GM19395 (cell line): ENCODE data around the gene PRSS2.
"Not testable (repeated sequence)": the region's sequence is repeated elsewhere in the genome, so short reads cannot be mapped to it uniquely, and the experiment has no call there.

Experiments used
- ATAC-seq: cut with Tn5 transposase; IDR thresholded peaks from one replicate; pipeline ENCODE4 v1.9.1; 2021; ENCODE audit warnings: mild to moderate bottlenecking, moderate library complexity; ENCODE audit not compliant: unreplicated experiment

PRSS2 gene

GRCh38 chr7:142770661-142771352 lies at the start of gene PRSS2:
Gene PRSS2 (plus strand): TSS chr7:142770970. CDS start chr7:142770983, 13 bp downstream.
- ATAC-seq = peak; percentile 32

- ATAC-seq = no peak
Observed at GRCh38 chr7:142720986-142721385, 49.8 kb upstream of the PRSS2 start.

GRCh38 chr7:142722248-142722794 lies 48.4 kb upstream of the PRSS2 start:
- ATAC-seq = no peak

GRCh38 chr7:142733271-142733670 lies 37.5 kb upstream of the PRSS2 start:
- ATAC-seq = peak; percentile 88

- ATAC-seq = peak; percentile 99
Observed at GRCh38 chr7:142739923-142740492, 30.8 kb upstream of the PRSS2 start.

- no peak for ATAC-seq
Observed at GRCh38 chr7:142740786-142741185, 30.0 kb upstream of the PRSS2 start.

- ATAC-seq = not testable (repeated sequence)
Observed at GRCh38 chr7:142741932-142742331, 28.8 kb upstream of the PRSS2 start.

- no peak for ATAC-seq
Observed at GRCh38 chr7:142745091-142745635, 25.6 kb upstream of the PRSS2 start.

GRCh38 chr7:142745745-142746144 lies 25.0 kb upstream of the PRSS2 start:
- no peak for ATAC-seq

- ATAC-seq = no peak
Observed at GRCh38 chr7:142746264-142746663, 24.5 kb upstream of the PRSS2 start.

GRCh38 chr7:142748410-142748809 lies 22.4 kb upstream of the PRSS2 start:
- not testable (repeated sequence) for ATAC-seq

- no peak for ATAC-seq
Observed at GRCh38 chr7:142749218-142749993, 21.4 kb upstream of the PRSS2 start, which contains the start of gene PRSS1. Gene PRSS1 (plus strand): TSS chr7:142749472. CDS start chr7:142749485, 13 bp downstream.

- no peak for ATAC-seq
Observed at GRCh38 chr7:142750321-142750938, 20.3 kb upstream of the PRSS2 start.

GRCh38 chr7:142751526-142752175 lies 19.1 kb upstream of the PRSS2 start:
- not testable (repeated sequence) for ATAC-seq

- ATAC-seq = no peak
Observed at GRCh38 chr7:142752376-142753225, 18.2 kb upstream of the PRSS2 start.

- no peak for ATAC-seq
Observed at GRCh38 chr7:142753366-142753765, 17.4 kb upstream of the PRSS2 start.

- not testable (repeated sequence) for ATAC-seq
Observed at GRCh38 chr7:142753925-142754491, 16.8 kb upstream of the PRSS2 start.

- no peak for ATAC-seq
Observed at GRCh38 chr7:142754681-142755575, 15.8 kb upstream of the PRSS2 start.
